ENCODE measurements around the gene LSR.

Gene LSR

DNA sequence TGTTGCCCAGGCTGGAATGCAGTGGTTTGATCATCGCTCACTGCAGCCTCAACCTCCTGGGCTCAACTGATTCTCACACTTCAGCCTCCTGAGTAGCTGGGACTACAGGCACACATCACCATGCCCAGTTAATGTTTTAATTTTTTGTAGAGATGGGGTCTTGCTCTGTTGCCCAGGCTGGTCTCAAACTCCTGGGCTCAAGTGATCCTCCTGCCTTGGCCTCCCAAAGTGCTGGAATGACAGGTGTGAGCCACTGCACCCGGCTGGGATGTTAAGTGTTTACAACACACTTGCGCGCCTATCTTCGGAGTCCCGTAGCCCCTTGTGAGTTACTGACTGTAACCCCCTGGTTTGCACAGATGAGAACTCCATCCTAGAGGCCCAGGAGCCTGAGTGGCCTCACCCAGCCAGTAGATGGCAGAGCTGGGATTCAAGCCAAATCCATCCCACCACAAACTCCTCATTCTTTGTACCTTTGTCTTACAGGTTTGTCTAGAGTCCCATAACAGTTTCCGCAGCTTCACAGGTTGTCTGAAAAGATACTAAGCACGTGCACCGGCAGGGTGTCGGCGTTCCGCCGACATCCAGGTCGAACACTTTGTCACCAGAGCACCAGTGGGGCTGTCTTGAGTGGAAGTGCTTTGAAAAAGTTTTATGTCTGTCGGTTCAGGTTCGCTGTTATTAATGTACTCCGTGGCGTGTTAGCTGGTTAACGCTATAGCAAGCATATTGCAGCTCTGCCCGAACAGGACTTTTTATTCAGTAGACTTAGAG, 57.9 kb downstream of the LSR start:
- no peak for DNase-seq

DNA sequence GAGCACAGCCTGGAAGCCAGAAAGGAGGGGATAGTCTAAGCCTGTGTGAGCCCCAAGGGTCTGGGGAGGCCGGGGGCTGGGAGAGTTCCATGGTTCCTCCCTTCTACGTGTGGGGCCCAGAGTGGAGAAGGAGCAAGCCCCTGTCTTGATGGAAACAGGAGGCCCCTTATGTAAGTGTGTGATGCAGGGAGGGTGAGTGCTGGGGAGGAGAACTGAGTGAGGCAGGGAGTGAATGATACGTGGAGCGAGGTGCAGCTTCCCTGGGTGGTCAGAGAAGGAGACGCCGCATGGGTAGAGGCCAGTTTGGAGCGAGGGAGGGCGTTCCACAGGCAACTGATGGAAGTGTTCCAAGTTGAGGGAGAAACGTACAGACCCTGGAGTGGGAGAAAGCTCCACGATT, 59.1 kb downstream of the LSR start:
- no peak for DNase-seq

DNA sequence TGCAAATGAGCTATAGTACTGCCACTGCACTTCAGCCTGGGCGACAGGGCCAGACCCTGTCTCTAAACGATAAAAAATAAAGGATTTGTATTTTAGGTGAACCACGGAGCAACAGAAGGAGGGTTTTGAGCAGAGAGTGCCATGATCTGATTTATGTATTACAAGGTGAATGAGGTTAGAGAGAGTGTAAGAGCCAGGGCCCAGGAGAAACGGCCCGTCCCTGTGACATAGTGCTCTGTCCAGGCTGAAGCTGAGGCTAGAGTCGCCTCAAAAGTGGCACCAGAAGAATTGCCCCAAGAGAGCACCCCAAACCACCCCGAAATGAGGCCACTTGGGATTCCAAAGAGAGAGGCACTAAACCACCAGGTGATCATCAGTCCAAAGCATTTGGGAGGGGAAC, 60.1 kb downstream of the LSR start:
- DNase-seq, result no peak

DNA sequence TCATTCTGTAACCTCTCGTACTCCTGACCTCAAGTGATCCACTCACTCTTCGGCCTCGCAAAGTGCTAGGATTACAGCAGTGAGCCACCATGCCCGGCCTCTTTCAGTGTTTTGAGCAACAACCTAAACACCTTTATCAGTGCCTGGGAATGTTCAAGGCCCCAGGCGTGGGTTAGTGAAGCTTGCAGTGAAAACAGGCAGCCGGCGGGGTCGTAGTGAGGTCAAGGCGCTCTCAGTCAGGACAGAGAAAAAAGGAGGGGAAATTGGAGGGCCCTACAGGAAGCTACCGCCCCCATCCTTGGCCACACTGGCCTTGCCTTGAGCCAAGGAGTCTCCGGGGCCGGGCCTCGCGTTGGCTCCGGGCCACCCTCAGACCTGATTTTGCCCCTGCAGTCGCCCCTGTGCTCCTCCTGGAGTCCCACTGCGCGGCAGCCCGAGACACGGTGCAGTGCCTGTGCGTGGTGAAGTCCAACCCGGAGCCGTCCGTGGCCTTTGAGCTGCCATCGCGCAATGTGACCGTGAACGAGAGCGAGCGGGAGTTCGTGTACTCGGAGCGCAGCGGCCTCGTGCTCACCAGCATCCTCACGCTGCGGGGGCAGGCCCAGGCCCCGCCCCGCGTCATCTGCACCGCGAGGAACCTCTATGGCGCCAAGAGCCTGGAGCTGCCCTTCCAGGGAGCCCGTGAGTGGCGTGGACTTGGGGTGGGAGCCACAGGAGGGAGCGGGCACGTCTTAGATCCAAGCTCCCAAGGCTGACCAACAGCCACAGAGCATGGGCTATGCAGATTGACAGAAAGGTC, 60.9 kb downstream of the LSR start:
- DNase-seq, result no peak

DNA sequence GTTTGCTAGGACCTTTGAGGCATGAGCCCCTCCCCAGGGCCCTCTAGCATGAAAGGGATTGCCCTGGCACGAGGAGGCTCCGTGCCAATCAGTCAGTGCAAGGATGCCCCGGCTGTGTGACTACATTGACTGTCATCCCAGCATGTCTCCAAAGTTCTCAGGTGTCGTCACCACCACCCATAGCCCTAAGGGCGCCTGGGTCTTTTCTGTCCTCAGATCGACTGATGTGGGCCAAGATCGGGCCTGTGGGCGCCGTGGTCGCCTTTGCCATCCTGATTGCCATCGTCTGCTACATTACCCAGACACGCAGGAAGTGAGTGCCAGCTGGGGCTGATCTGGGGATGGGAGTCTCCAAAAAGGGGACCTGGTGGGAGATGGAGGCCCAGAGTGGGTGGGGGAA, 61.5 kb downstream of the LSR start:
- no peak for DNase-seq

DNA sequence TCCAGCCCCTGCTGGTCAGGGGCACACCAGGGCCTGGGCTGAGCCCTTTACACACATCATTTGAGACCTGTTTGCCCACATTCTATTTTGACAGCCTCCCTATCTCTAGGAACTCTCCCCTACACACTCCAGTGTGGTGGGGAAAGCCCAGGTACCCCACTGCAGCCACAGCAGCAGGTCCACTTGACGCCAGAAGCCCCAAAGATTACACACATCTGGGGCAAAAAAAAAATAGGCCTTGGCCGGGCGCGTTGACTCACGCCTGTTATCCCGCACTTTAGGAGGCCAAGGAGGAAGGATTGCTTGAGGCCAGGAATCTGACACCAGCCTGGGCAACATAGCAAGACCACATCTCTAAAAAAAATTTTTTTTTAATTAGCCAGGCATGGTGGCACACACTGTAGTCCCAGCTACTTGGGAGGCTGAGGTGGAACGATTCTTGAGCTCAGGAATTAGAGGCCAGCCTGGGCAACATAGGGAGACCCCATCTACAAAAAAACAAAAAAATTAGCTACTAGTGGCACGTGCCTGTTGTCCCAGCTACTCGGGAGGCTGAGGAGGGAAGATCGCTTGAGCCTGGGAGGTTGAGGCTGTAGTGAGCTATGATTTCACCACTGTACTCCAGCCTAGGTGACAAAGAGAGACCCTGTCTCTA, 62.1 kb downstream of the LSR start:
- DNase-seq, result no peak

DNA sequence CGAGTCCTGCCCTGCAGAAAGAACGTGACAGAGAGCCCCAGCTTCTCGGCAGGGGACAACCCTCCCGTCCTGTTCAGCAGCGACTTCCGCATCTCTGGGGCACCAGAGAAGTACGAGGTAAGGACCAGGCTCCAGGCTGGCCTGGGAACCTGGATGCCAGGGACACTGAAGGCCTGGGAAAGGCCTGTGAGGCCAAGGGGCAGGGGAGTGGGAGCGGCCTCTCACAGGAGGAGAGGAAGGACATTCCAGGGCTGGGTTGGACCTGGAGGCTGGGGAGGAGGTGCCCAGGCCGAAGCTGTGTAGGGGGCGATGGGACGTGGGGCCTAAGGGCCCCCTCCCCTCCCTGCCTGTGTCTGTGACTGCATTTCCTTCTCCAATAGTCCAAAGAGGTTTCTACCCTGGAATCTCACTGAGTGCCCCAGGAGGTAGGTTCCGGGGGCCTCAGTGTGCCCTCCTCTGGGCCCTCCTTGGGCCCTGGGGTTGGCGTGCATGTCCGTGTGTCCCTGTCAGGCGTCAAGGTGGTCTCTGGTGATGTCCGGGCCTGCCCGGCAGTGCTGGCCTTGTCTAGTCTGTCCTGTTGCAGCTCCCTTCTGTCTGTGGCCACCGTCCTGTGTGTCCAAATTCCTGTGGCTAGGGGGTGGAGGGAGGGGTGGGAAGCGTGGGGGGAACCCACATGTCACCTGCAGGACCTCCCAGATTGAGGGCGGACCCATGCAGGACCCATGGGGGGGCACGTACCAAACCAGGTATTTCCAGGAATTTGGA, 63.3 kb downstream of the LSR start:
- no peak for DNase-seq

DNA sequence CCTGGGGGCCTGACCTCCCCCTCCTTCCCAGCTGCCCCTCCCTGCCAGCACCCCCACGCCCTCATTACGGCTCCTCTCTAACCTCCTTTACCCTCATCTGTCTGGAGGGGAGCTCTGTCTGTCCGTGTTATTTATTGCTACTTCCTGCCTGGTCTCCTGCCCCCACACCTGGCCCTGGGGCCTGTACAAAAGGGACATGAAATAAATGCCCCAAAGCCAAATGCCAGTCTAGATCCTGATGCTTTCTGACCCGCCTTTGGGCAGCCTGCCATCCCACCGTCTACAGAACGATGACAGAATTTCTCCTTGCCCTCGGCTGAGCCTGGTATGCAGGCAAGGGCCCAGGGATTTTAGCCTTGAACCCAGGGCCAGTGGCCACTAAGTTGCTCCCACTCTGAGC, 64.8 kb downstream of the LSR start:
- DNase-seq, result no peak

DNA sequence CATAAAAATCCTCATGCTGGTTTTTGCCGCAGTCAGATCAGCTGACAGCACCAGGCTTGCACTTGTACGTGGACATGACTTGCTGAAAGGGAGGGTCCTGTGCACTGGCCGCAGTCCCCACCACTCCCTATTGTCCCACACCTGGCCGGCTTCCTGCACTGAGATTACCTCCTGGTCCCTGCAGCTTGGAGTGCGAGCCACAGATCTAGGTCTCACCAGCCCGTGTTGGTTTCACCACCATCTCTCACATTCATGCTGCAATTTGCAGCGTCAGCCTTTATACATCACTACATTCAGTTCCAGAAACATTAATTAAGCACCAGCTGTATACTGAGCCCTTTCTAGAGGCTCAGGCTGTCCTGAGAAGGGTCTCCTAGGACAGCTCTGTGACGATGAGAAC, 65.2 kb downstream of the LSR start:
- no peak for DNase-seq

DNA sequence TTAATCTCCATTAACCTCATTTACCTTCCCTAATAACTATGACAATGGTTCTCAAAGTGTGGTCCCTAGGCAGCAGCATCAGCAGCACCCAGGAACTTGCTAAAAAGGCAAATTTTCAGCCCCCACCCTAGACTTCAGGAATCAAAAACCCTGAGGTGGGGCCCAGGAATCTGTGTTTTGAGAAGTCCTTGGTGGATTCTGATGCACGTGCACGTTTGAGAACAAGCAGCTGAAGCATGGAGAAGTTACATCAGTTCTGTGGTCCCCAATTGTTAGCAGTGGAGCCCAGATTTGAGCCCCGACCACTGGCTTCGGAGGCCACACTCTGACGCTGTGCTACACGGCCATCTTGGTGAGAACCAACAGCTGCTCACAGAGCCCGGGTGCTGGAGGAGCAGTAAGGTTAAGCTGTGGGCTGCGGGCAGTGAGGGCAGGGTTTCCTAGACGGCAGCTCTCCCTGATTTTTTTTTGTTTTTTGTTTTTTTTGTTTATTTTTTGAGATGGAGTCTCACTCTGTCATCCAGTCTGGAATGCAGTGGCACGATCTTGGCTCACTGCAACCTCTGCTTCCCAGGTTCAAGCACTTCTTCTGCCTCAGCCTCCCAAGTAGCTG, 66.2 kb downstream of the LSR start:
- DNase-seq, result no peak

DNA sequence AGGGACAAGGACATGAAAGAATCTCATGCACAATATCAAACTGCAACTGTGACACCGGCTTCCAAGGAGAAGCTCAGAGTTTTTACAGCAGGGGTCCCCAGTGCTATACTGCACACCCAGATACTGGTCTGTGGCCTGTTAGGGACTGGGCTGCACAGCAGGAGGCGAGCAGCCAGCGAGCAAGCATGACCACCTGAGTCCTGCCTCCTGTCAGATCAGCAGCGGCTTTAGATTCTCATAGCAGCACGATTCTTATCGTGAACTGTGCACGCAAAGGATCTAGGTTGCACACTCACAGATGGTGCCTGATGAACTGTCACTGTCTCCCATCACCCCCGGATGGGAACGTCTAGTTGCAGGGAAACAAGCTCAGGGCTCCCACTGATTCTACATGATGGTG, 67.1 kb downstream of the LSR start:
- DNase-seq, result no peak

DNA sequence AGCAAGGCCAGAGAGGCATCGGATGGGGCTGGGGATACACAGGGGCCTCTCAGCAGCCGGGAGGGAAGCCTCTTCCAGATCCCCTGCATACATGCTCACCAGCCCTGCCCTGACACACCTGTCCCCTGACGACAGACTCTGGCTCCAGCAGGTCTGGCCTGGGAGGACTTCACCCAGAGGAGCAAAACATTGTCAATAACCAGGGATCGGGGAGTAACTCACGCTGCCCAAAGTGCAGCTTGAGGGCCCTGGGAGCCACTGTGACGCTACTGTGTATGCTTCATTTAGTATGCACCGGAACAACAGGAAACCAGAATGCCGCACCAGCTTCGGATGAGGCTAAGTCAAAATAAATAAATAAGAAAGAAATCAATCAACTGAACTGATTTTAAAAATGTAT, 67.8 kb downstream of the LSR start:
- DNase-seq, result no peak
